Measurements from ENCODE around the gene GALK1. TPM values are rescaled to one million over a fixed set of nuclear protein-coding genes. Genes with fewer than 3 reads are reported as not detected.
A peak's percentile ranks its signal among the peaks of the same experiment; 100 is the strongest.
"Not testable (repeated sequence)": the region's sequence is repeated elsewhere in the genome, so short reads cannot be mapped to it uniquely, and the experiment has no call there.

Gene GALK1
- total and polyA plus RNA-seq, 3 experiments from 2014 or later: 19.7 to 39.7 (median 33.2) TPM

GRCh38 chr17:75783069-75783783 lies 18.2 kb upstream of the GALK1 start:
- H3K4me1 ChIP-seq (ENCODE audit: insufficient read depth, low read length): peaks cover 46% of the 10 kb centered on the region
- peaks cover 0 to 15% of the 10 kb centered on the region in 2 donors for H3K27me3 Mint-ChIP-seq
- H3K4me1 Mint-ChIP-seq: peaks cover 42 to 67% (median 52%) of the 10 kb centered on the region in 3 donors
- peak overlapping the region; percentile 90 to 97 (median 93) for H3K4me3 Mint-ChIP-seq
- peak overlapping the region; percentile 95 to 100 (median 99) for H3K27ac Mint-ChIP-seq
- peak overlapping the region; percentile 98 for H3K27ac ChIP-seq (ENCODE audit: low read depth, low read length)
- peaks cover 8% of the 10 kb centered on the region for H3K36me3 ChIP-seq (ENCODE audit: insufficient read depth, low read length)
- H3K9me3 Mint-ChIP-seq: peaks cover 0 to 2% (median 0%) of the 10 kb centered on the region in 5 donors
- POLR2A ChIA-PET: interaction anchor here (0.7 to 4.7 kb wide), 12 partner anchors 9 to 416 kb away, joined by 3 to 47 read pairs (median 4); partner anchors contain the start of genes ACOX1, GALK1, RECQL5 and SAP30BP
- peak overlapping the region; percentile 67 for H3K4me3 ChIP-seq (ENCODE audit: low read length)
- H3K27me3 ChIP-seq (ENCODE audit: insufficient read depth, low read length, poor library complexity, severe bottlenecking): no peaks in the 10 kb centered on the region
- H3K9me3 ChIP-seq (ENCODE audit: low read length): no peaks in the 10 kb centered on the region
- H3K36me3 Mint-ChIP-seq: peaks cover 10 to 23% (median 10%) of the 10 kb centered on the region in 3 donors
- peak in 2 of 5 donors; percentile 54 to 55 for DNase-seq
- CTCF ChIA-PET: interaction anchor here (1.1 to 5.0 kb wide), 18 partner anchors 10 to 494 kb away, joined by 3 to 32 read pairs (median 8); partner anchors contain the start of genes GALK1, MRPL38, SLC25A19 and UNC13D

DNA sequence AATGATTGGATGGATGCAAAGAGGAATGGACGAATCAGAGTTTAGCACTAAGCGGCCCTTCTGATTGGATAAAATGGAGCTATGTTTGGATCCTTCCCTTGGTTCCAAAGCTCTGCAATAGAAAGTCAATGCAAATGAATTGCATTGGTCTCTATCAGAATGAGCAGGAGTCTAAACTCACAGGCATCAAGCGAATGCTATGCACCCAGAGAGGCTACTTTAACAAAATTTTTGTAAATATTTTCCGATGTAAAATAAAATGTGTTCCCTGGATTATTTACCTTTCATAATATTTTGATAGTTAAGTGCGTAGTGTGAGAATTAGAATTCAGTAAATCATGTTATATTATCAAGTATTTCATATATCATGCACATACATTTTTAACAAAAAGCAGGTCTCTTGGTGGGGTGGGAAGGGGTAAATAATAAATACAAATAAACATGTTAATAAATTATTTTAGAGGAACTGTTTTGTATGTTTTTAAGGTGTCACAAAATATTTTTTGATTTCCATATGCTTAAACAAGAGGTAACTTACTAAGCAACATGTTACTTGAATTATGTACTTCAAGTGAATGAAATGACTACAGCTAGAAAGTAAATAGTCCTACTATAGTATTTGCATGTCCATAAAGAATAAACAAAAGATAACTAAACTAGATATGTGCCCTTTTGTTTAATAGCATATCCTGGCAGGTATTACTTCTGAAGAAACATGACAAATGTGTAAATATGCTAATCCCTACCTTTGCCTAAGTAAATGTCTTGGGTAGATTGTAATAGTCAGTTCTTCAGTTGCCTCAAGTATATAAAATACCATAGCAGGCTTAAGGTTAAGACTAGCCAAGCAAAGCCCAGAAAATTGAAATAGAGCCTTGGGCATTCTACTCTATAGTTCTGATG lies 15.2 kb upstream of the GALK1 start:
- Mint-ChIP-seq H3K36me3 (peaks cover 19 to 46% (median 20%) of the 10 kb centered on the region in 3 donors), H3K9me3 (peaks cover 0 to 2% (median 0%) of the 10 kb centered on the region in 5 donors), H3K4me1 (peaks cover 52 to 72% (median 62%) of the 10 kb centered on the region in 3 donors), H3K4me3 (peak overlapping the region; percentile 93 to 100 (median 97)), H3K27me3 (peaks cover 0 to 16% of the 10 kb centered on the region in 2 donors), H3K27ac (peak overlapping the region; percentile 93 to 100 (median 98))
- H3K9me3 ChIP-seq (ENCODE audit: low read length): no peaks in the 10 kb centered on the region
- CTCF ChIA-PET: interaction anchor here (0.9 to 1.5 kb wide), 5 partner anchors 27 to 125 kb away, joined by 3 to 8 read pairs (median 4); partner anchors contain the start of genes MRPL38 and WBP2
- H3K27ac ChIP-seq (ENCODE audit: low read depth, low read length): no peak overlapping the region
- peaks cover 43% of the 10 kb centered on the region for H3K4me1 ChIP-seq (ENCODE audit: insufficient read depth, low read length)
- POLR2A ChIA-PET: interaction anchor here (0.5 to 5.9 kb wide), 21 partner anchors 9 to 1021 kb away, joined by 3 to 79 read pairs (median 4); partner anchors contain the start of genes GALK1, RECQL5, TMEM94 and TRIM47
- H3K4me3 ChIP-seq (ENCODE audit: low read length): no peak overlapping the region
- H3K27me3 ChIP-seq (ENCODE audit: insufficient read depth, low read length, poor library complexity, severe bottlenecking): no peaks in the 10 kb centered on the region
- no peak for DNase-seq
- H3K36me3 ChIP-seq (ENCODE audit: insufficient read depth, low read length): peaks cover 21% of the 10 kb centered on the region

DNA sequence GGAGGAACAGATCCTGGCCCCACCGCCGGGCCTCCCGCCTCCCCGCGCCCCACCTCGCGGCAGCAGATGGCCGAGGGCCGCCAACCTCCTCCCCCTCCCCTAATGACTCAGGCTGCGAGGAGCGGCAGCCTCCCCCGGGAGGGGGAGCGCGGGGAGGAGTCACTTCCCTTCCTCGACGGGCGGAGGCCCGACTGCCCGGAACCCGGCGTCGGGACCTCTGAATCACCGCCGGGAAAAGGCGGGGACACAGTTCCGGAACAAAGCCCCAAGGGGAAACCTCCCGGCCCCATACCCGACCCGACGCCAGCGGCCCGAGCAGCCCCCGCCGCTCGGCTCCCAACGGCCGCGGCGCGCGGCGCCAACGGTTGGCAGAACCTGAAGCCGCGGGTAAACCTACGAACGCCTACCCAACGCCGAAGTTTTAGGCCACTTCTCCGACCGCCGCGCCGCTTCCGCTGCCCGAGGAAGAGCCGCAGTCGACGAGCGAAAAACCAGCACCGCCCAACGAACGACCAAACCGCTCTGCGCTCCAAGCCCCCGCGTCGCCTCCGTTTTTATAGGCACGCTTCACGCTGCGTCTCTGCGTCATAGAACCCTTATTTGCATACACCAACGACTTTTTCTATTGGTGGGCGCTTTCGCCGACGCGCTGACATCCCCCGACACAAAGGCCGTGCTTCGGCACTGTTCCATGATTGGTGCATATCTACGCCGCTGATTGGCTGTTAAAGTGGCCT lies 14.4 kb upstream of the GALK1 start:
- Mint-ChIP-seq H3K9me3 (peaks cover 0 to 2% (median 0%) of the 10 kb centered on the region in 5 donors), H3K27me3 (peaks cover 0 to 16% of the 10 kb centered on the region in 2 donors), H3K36me3 (peaks cover 19 to 40% (median 20%) of the 10 kb centered on the region in 3 donors), H3K4me1 (peaks cover 51 to 69% (median 59%) of the 10 kb centered on the region in 3 donors), H3K4me3 (peak overlapping the region; percentile 93 to 100 (median 98)), H3K27ac (peak overlapping the region; percentile 93 to 100 (median 98))
- Histone ChIP-seq H3K4me3 (ENCODE audit: low read length) (peak overlapping the region; percentile 86), H3K9me3 (ENCODE audit: low read length) (no peaks in the 10 kb centered on the region), H3K36me3 (ENCODE audit: insufficient read depth, low read length) (peaks cover 21% of the 10 kb centered on the region), H3K27me3 (ENCODE audit: insufficient read depth, low read length, poor library complexity, severe bottlenecking) (no peaks in the 10 kb centered on the region), H3K27ac (ENCODE audit: low read depth, low read length) (peak overlapping the region; percentile 97), H3K4me1 (ENCODE audit: insufficient read depth, low read length) (peaks cover 40% of the 10 kb centered on the region)
- ChIA-PET POLR2A (interaction anchor here (0.6 to 5.9 kb wide), 19 partner anchors 10 to 665 kb away, joined by 3 to 79 read pairs (median 4); partner anchors contain the start of genes GALK1, RECQL5, TMEM94 and TRIM47), CTCF (interaction anchor here (0.9 to 4.8 kb wide), 8 partner anchors 15 to 76 kb away, joined by 3 to 47 read pairs (median 4); partner anchors contain the start of genes GALK1 and WBP2)
- DNase-seq: peak; percentile 84 to 98 (median 95)

GRCh38 chr17:75778861-75779249 lies 13.9 kb upstream of the GALK1 start:
- H3K9me3 ChIP-seq (ENCODE audit: low read length): no peaks in the 10 kb centered on the region
- Mint-ChIP-seq H3K36me3 (peaks cover 19 to 40% (median 20%) of the 10 kb centered on the region in 3 donors), H3K27ac (peak overlapping the region; percentile 81 to 100 (median 91)), H3K27me3 (peaks cover 0 to 16% of the 10 kb centered on the region in 2 donors), H3K4me3 (peak overlapping the region; percentile 93 to 100 (median 98)), H3K9me3 (peaks cover 0 to 2% (median 0%) of the 10 kb centered on the region in 5 donors), H3K4me1 (peaks cover 48 to 65% (median 54%) of the 10 kb centered on the region in 3 donors)
- ChIA-PET CTCF (interaction anchor here (0.8 to 4.8 kb wide), 6 partner anchors 14 to 77 kb away, joined by 3 to 47 read pairs (median 4); partner anchors contain the start of genes GALK1 and WBP2), POLR2A (interaction anchor here (0.8 to 5.9 kb wide), 6 partner anchors 11 to 97 kb away, joined by 3 to 79 read pairs (median 6); partner anchors contain the start of genes GALK1 and WBP2)
- H3K27ac ChIP-seq (ENCODE audit: low read depth, low read length): peak overlapping the region; percentile 97
- H3K36me3 ChIP-seq (ENCODE audit: insufficient read depth, low read length): peaks cover 21% of the 10 kb centered on the region
- peak in 3 of 5 donors; percentile 60 to 76 (median 65) for DNase-seq
- peak overlapping the region; percentile 86 for H3K4me3 ChIP-seq (ENCODE audit: low read length)
- H3K27me3 ChIP-seq (ENCODE audit: insufficient read depth, low read length, poor library complexity, severe bottlenecking): no peaks in the 10 kb centered on the region
- H3K4me1 ChIP-seq (ENCODE audit: insufficient read depth, low read length): peaks cover 35% of the 10 kb centered on the region

DNA sequence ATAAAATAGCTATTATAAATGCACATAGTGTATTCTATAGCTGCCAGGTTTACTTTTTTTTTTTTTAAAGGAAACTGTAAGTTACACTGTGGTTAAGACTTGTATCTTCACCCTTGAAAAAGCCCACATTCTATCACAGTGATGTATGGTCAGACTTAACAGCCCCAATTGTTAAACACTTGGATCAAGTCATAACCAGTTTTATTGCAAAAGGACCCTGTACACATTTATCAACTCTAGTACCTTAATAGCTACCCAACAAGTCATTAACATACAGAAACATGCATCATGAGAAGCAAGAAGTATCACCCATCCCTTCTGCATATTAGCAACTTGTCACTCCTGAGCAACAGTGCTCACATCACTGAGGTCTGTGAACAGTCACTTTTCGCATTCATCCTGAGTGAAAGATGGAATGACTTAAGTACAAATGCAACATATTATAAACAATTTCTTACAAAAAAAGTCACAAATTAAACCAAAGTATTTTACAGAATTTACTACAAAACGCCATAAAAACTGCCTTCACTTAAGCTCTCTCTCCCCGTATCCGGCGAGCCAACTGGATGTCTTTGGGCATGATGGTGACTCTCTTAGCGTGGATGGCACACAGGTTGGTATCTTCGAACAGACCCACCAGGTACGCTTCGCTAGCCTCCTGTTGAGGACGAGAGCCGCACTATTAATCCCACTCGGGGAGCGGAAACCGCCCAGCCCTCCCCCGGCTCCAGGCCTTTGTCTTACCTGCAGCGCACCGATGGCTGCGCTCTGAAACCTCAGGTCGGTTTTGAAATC lies 13.3 kb upstream of the GALK1 start:
- H3K9me3 ChIP-seq (ENCODE audit: low read length); DNase-seq; H3K27me3 ChIP-seq (ENCODE audit: insufficient read depth, low read length, poor library complexity, severe bottlenecking); H3K9me3 Mint-ChIP-seq: not testable (repeated sequence)
- peaks cover 30% of the 10 kb centered on the region for H3K4me1 ChIP-seq (ENCODE audit: insufficient read depth, low read length)
- H3K27ac Mint-ChIP-seq: peak overlapping the region; percentile 81 to 100 (median 91)
- peak overlapping the region; percentile 97 for H3K27ac ChIP-seq (ENCODE audit: low read depth, low read length)
- H3K36me3 ChIP-seq (ENCODE audit: insufficient read depth, low read length): peaks cover 21% of the 10 kb centered on the region
- CTCF ChIA-PET: interaction anchor here (0.8 to 4.8 kb wide), 7 partner anchors 8 to 77 kb away, joined by 3 to 47 read pairs (median 4); partner anchors contain the start of genes GALK1 and WBP2
- H3K27me3 Mint-ChIP-seq: peaks cover 0 to 16% of the 10 kb centered on the region in 2 donors
- H3K36me3 Mint-ChIP-seq: peaks cover 19 to 40% (median 20%) of the 10 kb centered on the region in 3 donors
- POLR2A ChIA-PET: interaction anchor here (0.7 to 5.9 kb wide), 10 partner anchors 9 to 98 kb away, joined by 3 to 79 read pairs (median 6); partner anchors contain the start of genes GALK1 and WBP2
- peak overlapping the region; percentile 86 for H3K4me3 ChIP-seq (ENCODE audit: low read length)
- peak overlapping the region; percentile 93 to 100 (median 98) for H3K4me3 Mint-ChIP-seq
- H3K4me1 Mint-ChIP-seq: peaks cover 44 to 59% (median 48%) of the 10 kb centered on the region in 3 donors

DNA sequence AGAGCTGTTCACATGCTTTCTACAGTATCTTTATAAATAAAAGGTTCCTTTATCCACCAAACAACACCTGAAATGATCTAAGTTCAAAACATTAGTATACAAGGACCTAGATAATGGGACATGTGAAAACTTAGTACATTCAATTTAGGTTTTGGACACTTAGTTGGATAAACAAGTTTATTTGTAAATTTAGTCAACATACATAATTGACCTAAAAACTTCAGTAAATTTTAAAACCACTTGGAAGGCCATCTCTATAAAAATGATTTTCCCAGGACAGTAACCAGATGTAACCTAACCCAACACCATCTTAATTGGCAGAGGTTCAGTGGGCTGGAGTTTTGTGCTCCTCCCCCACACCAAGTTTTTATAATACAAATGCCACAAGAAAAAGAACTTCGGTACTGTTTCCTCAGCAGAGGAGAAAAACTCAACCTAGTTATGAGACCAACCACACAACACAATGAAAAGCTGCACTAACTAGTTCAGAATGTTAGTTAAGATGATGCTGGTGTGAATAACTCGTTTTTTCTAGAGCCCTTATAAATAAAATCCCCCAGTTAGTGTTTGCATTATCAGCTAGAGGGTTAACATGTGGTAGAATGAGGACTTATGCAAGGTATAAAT lies 12.4 kb upstream of the GALK1 start:
- peaks cover 0 to 2% (median 0%) of the 10 kb centered on the region in 5 donors for H3K9me3 Mint-ChIP-seq
- H3K27me3 ChIP-seq (ENCODE audit: insufficient read depth, low read length, poor library complexity, severe bottlenecking): no peaks in the 10 kb centered on the region
- peaks cover 19 to 38% (median 20%) of the 10 kb centered on the region in 3 donors for H3K36me3 Mint-ChIP-seq
- H3K4me3 ChIP-seq (ENCODE audit: low read length): peak overlapping the region; percentile 86
- H3K27ac ChIP-seq (ENCODE audit: low read depth, low read length): peak overlapping the region; percentile 97
- DNase-seq: peak in 1 of 5 donors; percentile 8
- peaks cover 0 to 14% of the 10 kb centered on the region in 2 donors for H3K27me3 Mint-ChIP-seq
- peaks cover 40 to 53% (median 42%) of the 10 kb centered on the region in 3 donors for H3K4me1 Mint-ChIP-seq
- no peaks in the 10 kb centered on the region for H3K9me3 ChIP-seq (ENCODE audit: low read length)
- H3K36me3 ChIP-seq (ENCODE audit: insufficient read depth, low read length): peaks cover 21% of the 10 kb centered on the region
- POLR2A ChIA-PET: interaction anchor here (0.6 to 5.9 kb wide), 14 partner anchors 8 to 749 kb away, joined by 3 to 79 read pairs (median 4); partner anchors contain the start of genes GALK1, UNK and WBP2
- H3K27ac Mint-ChIP-seq: peak overlapping the region; percentile 34 to 91 (median 81)
- H3K4me1 ChIP-seq (ENCODE audit: insufficient read depth, low read length): peaks cover 22% of the 10 kb centered on the region
- H3K4me3 Mint-ChIP-seq: peak overlapping the region; percentile 93 to 100 (median 98)
- CTCF ChIA-PET: interaction anchor here (0.9 to 4.8 kb wide), 7 partner anchors 9 to 78 kb away, joined by 3 to 47 read pairs (median 4); partner anchors contain the start of genes GALK1 and WBP2

Measured in CD8-positive, alpha-beta memory T cell (primary cell).